ENCODE data around the gene MRPL38.
"Not testable (repeated sequence)": the region's sequence is repeated elsewhere in the genome, so short reads cannot be mapped to it uniquely, and the experiment has no call there.

MRPL38 gene

GRCh38 chr17:75876190-75876937 is 28.3 kb downstream of the MRPL38 start:
- DNase-seq (ENCODE audit: low spot score), result no peak

GRCh38 chr17:75875940-75876189 is 28.8 kb downstream of the MRPL38 start:
- DNase-seq (ENCODE audit: low spot score), result no peak

- no peak for DNase-seq (ENCODE audit: low spot score)
Observed at GRCh38 chr17:75875182-75875939, 29.3 kb downstream of the MRPL38 start.

GRCh38 chr17:75874323-75875181 is 30.1 kb downstream of the MRPL38 start:
- DNase-seq (ENCODE audit: low spot score), result no peak

GRCh38 chr17:75873587-75874322 is 30.9 kb downstream of the MRPL38 start:
- DNase-seq (ENCODE audit: low spot score), result no peak

- DNase-seq (ENCODE audit: low spot score), result peak; percentile 90
Observed at GRCh38 chr17:75872434-75873351, 32.0 kb downstream of the MRPL38 start.

GRCh38 chr17:75870228-75870627 is 34.5 kb downstream of the MRPL38 start:
- DNase-seq (ENCODE audit: low spot score), result not testable (repeated sequence)

- DNase-seq (ENCODE audit: low spot score), result peak; percentile 76
Observed at GRCh38 chr17:75869282-75870141, 35.2 kb downstream of the MRPL38 start.

GRCh38 chr17:75868730-75869281 is 35.9 kb downstream of the MRPL38 start:
- not testable (repeated sequence) for DNase-seq (ENCODE audit: low spot score)

- DNase-seq (ENCODE audit: low spot score), result not testable (repeated sequence)
Observed at GRCh38 chr17:75865404-75866188, 39.1 kb downstream of the MRPL38 start.

- not testable (repeated sequence) for DNase-seq (ENCODE audit: low spot score)
Observed at GRCh38 chr17:75864887-75865286, 39.8 kb downstream of the MRPL38 start.

- peak; percentile 77 for DNase-seq (ENCODE audit: low spot score)
Observed at GRCh38 chr17:75864448-75864871, 40.2 kb downstream of the MRPL38 start.

- peak; percentile 60 for DNase-seq (ENCODE audit: low spot score)
Observed at GRCh38 chr17:75861927-75862317, 42.8 kb downstream of the MRPL38 start.

GRCh38 chr17:75859358-75859757 is 45.3 kb downstream of the MRPL38 start:
- DNase-seq (ENCODE audit: low spot score), result not testable (repeated sequence)

GRCh38 chr17:75856062-75856756 is 48.5 kb downstream of the MRPL38 start:
- DNase-seq (ENCODE audit: low spot score), result no peak

GRCh38 chr17:75855310-75856061 is 49.2 kb downstream of the MRPL38 start, which contains the start of gene WBP2:
Gene WBP2, minus strand, starts transcription at chr17:75855335. Its CDS starts 38 bp downstream, at chr17:75855297.
- DNase-seq (ENCODE audit: low spot score), result peak; percentile 98

GRCh38 chr17:75854881-75855309 is 49.8 kb downstream of the MRPL38 start:
- no peak for DNase-seq (ENCODE audit: low spot score)

All from AG20443 (cell line).